ENCODE data around the gene EPS8L3.

EPS8L3 gene, protein sequence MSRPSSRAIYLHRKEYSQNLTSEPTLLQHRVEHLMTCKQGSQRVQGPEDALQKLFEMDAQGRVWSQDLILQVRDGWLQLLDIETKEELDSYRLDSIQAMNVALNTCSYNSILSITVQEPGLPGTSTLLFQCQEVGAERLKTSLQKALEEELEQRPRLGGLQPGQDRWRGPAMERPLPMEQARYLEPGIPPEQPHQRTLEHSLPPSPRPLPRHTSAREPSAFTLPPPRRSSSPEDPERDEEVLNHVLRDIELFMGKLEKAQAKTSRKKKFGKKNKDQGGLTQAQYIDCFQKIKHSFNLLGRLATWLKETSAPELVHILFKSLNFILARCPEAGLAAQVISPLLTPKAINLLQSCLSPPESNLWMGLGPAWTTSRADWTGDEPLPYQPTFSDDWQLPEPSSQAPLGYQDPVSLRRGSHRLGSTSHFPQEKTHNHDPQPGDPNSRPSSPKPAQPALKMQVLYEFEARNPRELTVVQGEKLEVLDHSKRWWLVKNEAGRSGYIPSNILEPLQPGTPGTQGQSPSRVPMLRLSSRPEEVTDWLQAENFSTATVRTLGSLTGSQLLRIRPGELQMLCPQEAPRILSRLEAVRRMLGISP

GRCh38 chr1:109763646-109764415, at the start of gene EPS8L3:
Gene EPS8L3, minus strand, starts transcription at chr1:109763923. Its CDS starts 2,174 bp downstream, at chr1:109761749.
- Mint-ChIP-seq H3K36me3 (no peaks in the 10 kb centered on the region), H3K27ac (no peak within 1 kb of the TSS), H3K4me1 (peaks cover 0 to 1% of the 10 kb centered on the region in 2 donors), H3K27me3 (peaks cover 0 to under 1% of the 10 kb centered on the region in 2 donors), H3K9me3 (no peaks in the 10 kb centered on the region), H3K4me3 (no peak within 1 kb of the TSS)
- no peak for DNase-seq
- ATAC-seq (replicated peaks): no peak

DNA sequence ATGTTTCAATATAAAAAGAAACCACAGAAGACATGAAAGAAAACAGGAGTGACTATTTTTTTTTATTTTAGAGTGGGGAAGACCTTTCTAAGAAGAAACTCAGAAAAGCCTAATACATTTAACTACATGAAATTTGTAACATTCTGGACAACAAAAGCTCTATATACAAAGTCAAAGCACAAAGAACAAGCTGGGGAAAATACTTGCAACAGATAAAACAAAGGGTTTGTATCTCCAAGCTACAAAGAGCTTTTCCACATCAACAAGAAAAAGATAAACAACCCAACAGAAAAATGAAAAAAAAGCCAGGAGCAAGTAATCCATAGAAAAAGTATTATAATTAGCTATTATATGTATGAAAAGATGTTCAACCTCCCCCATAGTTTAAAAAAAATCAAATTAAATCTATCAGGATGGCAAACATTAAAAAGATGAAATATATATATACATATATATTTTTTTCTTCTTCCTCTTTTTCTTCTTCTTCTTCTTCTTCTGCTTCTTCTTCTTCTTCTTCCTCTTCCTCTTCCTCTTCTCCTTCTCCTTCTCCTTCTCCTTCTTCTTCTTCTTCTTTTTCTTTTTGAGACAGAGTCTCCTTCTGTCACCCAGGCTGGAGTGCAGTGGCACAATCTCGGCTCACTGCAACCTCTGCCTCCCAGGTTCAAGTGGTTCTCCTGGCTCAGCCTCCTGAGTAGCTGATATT, 49.1 kb upstream of the EPS8L3 start:
- Mint-ChIP-seq H3K27me3 (no peaks in the 10 kb centered on the region), H3K4me3 (no peak overlapping the region), H3K27ac (no peak overlapping the region), H3K4me1 (peaks cover 42 to 80% of the 10 kb centered on the region in 2 donors), H3K9me3 (peaks cover 4 to 5% of the 10 kb centered on the region in 2 donors), H3K36me3 (peaks cover 2 to 5% of the 10 kb centered on the region in 2 donors)
- no peak for ATAC-seq (replicated peaks)
- DNase-seq: no peak

DNA sequence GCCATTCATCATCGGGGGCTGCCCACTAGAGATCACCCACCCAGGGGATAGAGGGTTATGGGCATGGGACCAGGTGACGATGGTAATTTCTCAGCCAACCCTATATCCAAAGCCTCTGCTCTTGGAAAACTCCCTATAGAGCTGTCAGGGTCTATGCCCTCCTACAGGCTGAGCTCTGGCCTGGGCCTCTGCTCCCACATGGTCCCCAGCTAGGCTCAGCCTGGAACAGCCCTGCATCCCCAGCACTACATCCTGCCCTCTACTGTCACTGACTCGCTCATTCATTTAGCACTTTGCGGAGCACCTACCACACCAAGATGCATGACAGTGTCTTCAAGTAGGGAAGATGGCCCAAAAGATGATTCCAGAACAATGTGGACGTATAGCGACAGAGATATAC, 45.0 kb upstream of the EPS8L3 start:
- Mint-ChIP-seq H3K27ac (peak overlapping the region; percentile 60), H3K9me3 (no peaks in the 10 kb centered on the region), H3K4me3 (no peak overlapping the region), H3K4me1 (peaks cover 26 to 60% of the 10 kb centered on the region in 2 donors), H3K36me3 (no peaks in the 10 kb centered on the region), H3K27me3 (no peaks in the 10 kb centered on the region)
- no peak for DNase-seq
- ATAC-seq (replicated peaks): no peak

GRCh38 chr1:109807822-109808680, 44.3 kb upstream of the EPS8L3 start:
- Mint-ChIP-seq H3K27ac (no peak overlapping the region), H3K4me3 (no peak overlapping the region), H3K27me3 (no peaks in the 10 kb centered on the region), H3K9me3 (no peaks in the 10 kb centered on the region), H3K36me3 (no peaks in the 10 kb centered on the region), H3K4me1 (peaks cover 26 to 60% of the 10 kb centered on the region in 2 donors)
- ATAC-seq (replicated peaks) (peak; percentile 47 to 54), DNase-seq (no peak)

- ATAC-seq (replicated peaks) (no peak), DNase-seq (no peak)
- H3K4me1 Mint-ChIP-seq: peaks cover 24 to 56% of the 10 kb centered on the region in 2 donors
- H3K9me3 Mint-ChIP-seq: no peaks in the 10 kb centered on the region
- no peak overlapping the region for H3K4me3 Mint-ChIP-seq
- no peaks in the 10 kb centered on the region for H3K36me3 Mint-ChIP-seq
- no peaks in the 10 kb centered on the region for H3K27me3 Mint-ChIP-seq
- no peak overlapping the region for H3K27ac Mint-ChIP-seq
Measured at GRCh38 chr1:109807402-109807801, 43.7 kb upstream of the EPS8L3 start.

DNA sequence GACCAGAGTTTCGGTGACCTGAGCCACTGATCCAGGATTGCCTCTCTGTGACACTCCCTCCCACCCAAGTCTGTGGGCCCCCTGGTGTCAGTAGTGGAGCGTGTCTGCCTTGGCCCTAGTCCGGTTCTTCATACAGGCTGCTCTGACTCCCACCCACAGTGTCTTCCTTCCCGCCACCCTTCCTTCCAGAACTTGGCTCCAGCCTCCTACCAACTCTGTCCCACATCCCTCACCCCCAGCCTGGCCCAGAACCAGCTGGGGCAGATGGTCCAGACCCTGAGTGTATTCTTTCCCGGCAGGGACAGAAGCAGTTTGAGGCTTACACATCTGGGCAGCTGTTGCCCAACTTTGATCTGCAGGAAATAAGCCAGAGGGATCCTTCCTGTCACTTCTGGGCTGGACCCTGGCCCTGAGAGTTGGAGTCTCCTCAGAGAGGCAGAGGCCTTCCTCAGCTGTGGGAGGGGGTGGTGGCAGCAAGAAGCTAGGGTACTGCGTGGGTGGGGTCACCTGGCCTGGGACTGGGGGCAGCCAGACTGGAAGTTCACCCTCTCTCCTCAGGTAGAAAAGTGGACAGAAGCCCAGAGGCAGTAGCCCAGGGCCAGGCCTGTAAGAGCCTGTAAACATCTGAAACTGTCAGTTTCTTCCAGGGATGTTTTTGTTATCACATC, 43.1 kb upstream of the EPS8L3 start:
- Mint-ChIP-seq H3K4me1 (peaks cover 24 to 52% of the 10 kb centered on the region in 2 donors), H3K4me3 (no peak overlapping the region), H3K27ac (peak overlapping the region; percentile 75), H3K27me3 (no peaks in the 10 kb centered on the region), H3K36me3 (no peaks in the 10 kb centered on the region), H3K9me3 (no peaks in the 10 kb centered on the region)
- DNase-seq (no peak), ATAC-seq (replicated peaks) (no peak)

DNA sequence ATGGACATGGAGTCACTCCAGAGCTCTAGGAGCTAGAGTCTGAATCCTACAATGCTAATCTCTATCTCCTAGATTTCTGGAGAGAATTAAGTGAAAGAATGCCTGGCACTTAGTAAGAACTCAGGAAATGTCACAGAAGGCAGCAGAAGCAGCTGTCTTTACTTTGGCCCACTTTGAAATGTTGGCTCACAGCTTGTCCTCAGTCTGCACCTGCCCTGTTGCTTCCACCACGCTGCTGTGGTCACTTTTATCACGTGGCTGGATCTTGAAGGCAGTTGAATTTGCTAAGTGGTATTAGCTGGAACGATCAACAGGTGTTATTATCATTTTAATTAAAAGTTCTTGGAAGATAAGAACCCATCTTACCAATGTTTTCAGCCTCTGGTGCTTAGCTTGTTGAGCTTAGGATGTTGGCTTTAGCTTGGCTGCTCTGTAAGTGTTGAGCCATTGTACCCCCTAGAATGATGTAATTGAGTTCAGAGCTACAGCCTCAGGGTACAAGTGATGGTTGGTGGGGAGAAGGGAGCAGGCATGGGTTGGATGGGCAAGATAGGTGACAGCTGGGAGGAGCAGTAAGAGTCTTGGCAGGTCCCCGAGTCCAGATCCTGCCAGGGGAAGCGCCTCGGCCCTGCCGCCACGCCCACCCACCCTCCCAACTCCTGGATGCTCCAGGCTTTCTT, 41.9 kb upstream of the EPS8L3 start:
- H3K9me3 Mint-ChIP-seq: no peaks in the 10 kb centered on the region
- H3K4me1 Mint-ChIP-seq: peaks cover 24 to 48% of the 10 kb centered on the region in 2 donors
- ATAC-seq (replicated peaks) (no peak), DNase-seq (no peak)
- no peak overlapping the region for H3K27ac Mint-ChIP-seq
- no peak overlapping the region for H3K4me3 Mint-ChIP-seq
- no peaks in the 10 kb centered on the region for H3K27me3 Mint-ChIP-seq
- H3K36me3 Mint-ChIP-seq: no peaks in the 10 kb centered on the region

- no peak overlapping the region for H3K4me3 Mint-ChIP-seq
- no peaks in the 10 kb centered on the region for H3K36me3 Mint-ChIP-seq
- no peaks in the 10 kb centered on the region for H3K27me3 Mint-ChIP-seq
- H3K27ac Mint-ChIP-seq: peak overlapping the region; percentile 52
- H3K4me1 Mint-ChIP-seq: peaks cover 24 to 48% of the 10 kb centered on the region in 2 donors
- no peak for ATAC-seq (replicated peaks)
- no peak for DNase-seq
- no peaks in the 10 kb centered on the region for H3K9me3 Mint-ChIP-seq
Measured at GRCh38 chr1:109804660-109805059, 40.9 kb upstream of the EPS8L3 start.

GRCh38 chr1:109803901-109804331, 40.2 kb upstream of the EPS8L3 start:
- no peaks in the 10 kb centered on the region for H3K9me3 Mint-ChIP-seq
- peak overlapping the region; percentile 59 for H3K27ac Mint-ChIP-seq
- DNase-seq (no peak), ATAC-seq (replicated peaks) (no peak)
- H3K27me3 Mint-ChIP-seq: no peaks in the 10 kb centered on the region
- H3K4me1 Mint-ChIP-seq: peaks cover 24 to 41% of the 10 kb centered on the region in 2 donors
- no peak overlapping the region for H3K4me3 Mint-ChIP-seq
- no peaks in the 10 kb centered on the region for H3K36me3 Mint-ChIP-seq

- H3K27me3 Mint-ChIP-seq: no peaks in the 10 kb centered on the region
- H3K9me3 Mint-ChIP-seq: no peaks in the 10 kb centered on the region
- H3K36me3 Mint-ChIP-seq: no peaks in the 10 kb centered on the region
- ATAC-seq (replicated peaks): no peak
- H3K4me1 Mint-ChIP-seq: peaks cover 21 to 32% of the 10 kb centered on the region in 2 donors
- no peak for DNase-seq
- H3K4me3 Mint-ChIP-seq: no peak overlapping the region
- no peak overlapping the region for H3K27ac Mint-ChIP-seq
Measured at GRCh38 chr1:109802901-109803561, 39.3 kb upstream of the EPS8L3 start.

GRCh38 chr1:109802136-109802900, 38.6 kb upstream of the EPS8L3 start:
- peaks cover 18 to 32% of the 10 kb centered on the region in 2 donors for H3K4me1 Mint-ChIP-seq
- H3K27ac Mint-ChIP-seq: no peak overlapping the region
- ATAC-seq (replicated peaks) (no peak), DNase-seq (no peak)
- no peaks in the 10 kb centered on the region for H3K27me3 Mint-ChIP-seq
- no peaks in the 10 kb centered on the region for H3K9me3 Mint-ChIP-seq
- no peaks in the 10 kb centered on the region for H3K36me3 Mint-ChIP-seq
- H3K4me3 Mint-ChIP-seq: no peak overlapping the region

- Mint-ChIP-seq H3K27me3 (no peaks in the 10 kb centered on the region), H3K4me1 (peaks cover 16 to 32% of the 10 kb centered on the region in 2 donors), H3K27ac (no peak overlapping the region), H3K36me3 (no peaks in the 10 kb centered on the region), H3K9me3 (no peaks in the 10 kb centered on the region), H3K4me3 (no peak overlapping the region)
- DNase-seq (no peak), ATAC-seq (replicated peaks) (no peak)
Measured at GRCh38 chr1:109801791-109802135, 38.0 kb upstream of the EPS8L3 start.
